NCI-H2107 (cell line): Measurements from ENCODE around the gene ACOT11.

Experiments
- DNase-seq: peaks from one replicate; lab custom pipeline; 2025; lab: John Stamatoyannopoulos, UW

The ACOT11 gene

GRCh38 chr1:54645806-54646676 lies 98.0 kb downstream of the ACOT11 start:
- DNase-seq = no peak

GRCh38 chr1:54649130-54649898 lies 101.3 kb downstream of the ACOT11 start:
- no peak for DNase-seq

GRCh38 chr1:54649921-54650320 lies 101.9 kb downstream of the ACOT11 start:
- no peak for DNase-seq

GRCh38 chr1:54650417-54650816 lies 102.4 kb downstream of the ACOT11 start:
- no peak for DNase-seq

GRCh38 chr1:54651608-54652007 lies 103.6 kb downstream of the ACOT11 start:
- no peak for DNase-seq

- DNase-seq = no peak
These were observed 104.1 kb downstream of the ACOT11 start for GRCh38 chr1:54652168-54652567.

- DNase-seq = no peak
These were observed 105.0 kb downstream of the ACOT11 start for GRCh38 chr1:54653036-54653435.

- DNase-seq = no peak
These were observed 110.3 kb downstream of the ACOT11 start for GRCh38 chr1:54658164-54658913.
